Activated CD8-positive, alpha-beta memory T cell treated with anti-CD3 and anti-CD28 coated beads for 36 hours (primary cell): Measurements from ENCODE around the gene CDK14. TPM values are rescaled to one million over a fixed set of nuclear protein-coding genes. Genes with fewer than 3 reads are reported as not detected.

Experiments used
- CTCF ChIA-PET: fragments of 350-600 bp; sonication (Branson Sonifier 250); formaldehyde crosslinking; loops from one replicate; lab custom pipeline; 2021; ENCODE audit warnings: antibody characterized with exemption; lab: Charles Lee
- POLR2A ChIA-PET: fragments of 350-600 bp; sonication (Branson Sonifier 250); formaldehyde crosslinking; loops from one replicate; lab custom pipeline; 2021; ENCODE audit warnings: antibody characterized with exemption; lab: Charles Lee
- total RNA-seq, 2 experiments: library from RNA; stranded (reverse); gene quantifications; one replicate each; pipeline ENCODE4 v1.2.3, GENCODE V29; 2021

Gene CDK14
- total RNA-seq, 2 experiments from 2014 or later: 0.31 to 0.40 TPM

GRCh38 chr7:90671571-90671970 is 75.5 kb downstream of the CDK14 start:
- POLR2A ChIA-PET: no interaction called here
- CTCF ChIA-PET: no interaction called here

GRCh38 chr7:90672210-90672609 is 76.1 kb downstream of the CDK14 start:
- CTCF ChIA-PET: no interaction called here
- POLR2A ChIA-PET: no interaction called here

- ChIA-PET CTCF (no interaction called here), POLR2A (no interaction called here)
Measured at GRCh38 chr7:90674625-90675024, 78.5 kb downstream of the CDK14 start.

- POLR2A ChIA-PET: no interaction called here
- CTCF ChIA-PET: no interaction called here
Measured at GRCh38 chr7:90675982-90676381, 79.9 kb downstream of the CDK14 start.

GRCh38 chr7:90677486-90678404 is 81.6 kb downstream of the CDK14 start:
- CTCF ChIA-PET: no interaction called here
- POLR2A ChIA-PET: no interaction called here

GRCh38 chr7:90678986-90679385 is 82.9 kb downstream of the CDK14 start:
- POLR2A ChIA-PET: no interaction called here
- CTCF ChIA-PET: no interaction called here

- ChIA-PET POLR2A (no interaction called here), CTCF (no interaction called here)
Measured at GRCh38 chr7:90680484-90680883, 84.4 kb downstream of the CDK14 start.

GRCh38 chr7:90681336-90682022 is 85.4 kb downstream of the CDK14 start:
- ChIA-PET CTCF (no interaction called here), POLR2A (no interaction called here)

- ChIA-PET CTCF (no interaction called here), POLR2A (no interaction called here)
Measured at GRCh38 chr7:90686146-90686545, 90.0 kb downstream of the CDK14 start.

- ChIA-PET POLR2A (no interaction called here), CTCF (no interaction called here)
Measured at GRCh38 chr7:90688810-90689209, 92.7 kb downstream of the CDK14 start.

- POLR2A ChIA-PET: no interaction called here
Measured at GRCh38 chr7:90689260-90689659, 93.1 kb downstream of the CDK14 start.

GRCh38 chr7:90690159-90690858 is 94.2 kb downstream of the CDK14 start:
- CTCF ChIA-PET: no interaction called here

More at GRCh38 chr7:90689260-90689659, 93.1 kb downstream of the CDK14 start:
- CTCF ChIA-PET: no interaction called here

GRCh38 chr7:90692396-90692795 is 96.3 kb downstream of the CDK14 start:
- CTCF ChIA-PET: no interaction called here

More at GRCh38 chr7:90690159-90690858, 94.2 kb downstream of the CDK14 start:
- POLR2A ChIA-PET: no interaction called here

GRCh38 chr7:90692947-90693346 is 96.8 kb downstream of the CDK14 start:
- POLR2A ChIA-PET: no interaction called here
- CTCF ChIA-PET: no interaction called here

More at GRCh38 chr7:90692396-90692795, 96.3 kb downstream of the CDK14 start:
- POLR2A ChIA-PET: no interaction called here

- CTCF ChIA-PET: no interaction called here
- POLR2A ChIA-PET: no interaction called here
Measured at GRCh38 chr7:90693939-90694338, 97.8 kb downstream of the CDK14 start.

GRCh38 chr7:90698616-90699015 is 102.5 kb downstream of the CDK14 start:
- ChIA-PET POLR2A (no interaction called here), CTCF (no interaction called here)

GRCh38 chr7:90701021-90701420 is 104.9 kb downstream of the CDK14 start:
- ChIA-PET POLR2A (no interaction called here), CTCF (no interaction called here)

GRCh38 chr7:90701771-90702170 is 105.7 kb downstream of the CDK14 start:
- ChIA-PET POLR2A (no interaction called here), CTCF (no interaction called here)

GRCh38 chr7:90705391-90706071 is 109.4 kb downstream of the CDK14 start:
- ChIA-PET POLR2A (no interaction called here), CTCF (no interaction called here)
